AG04449 (cell line): ENCODE data around the gene RRM2.

Experiments
- CTCF ChIA-PET: fragments of 350-600 bp; formaldehyde crosslinking; extraction: SDS; loops from one replicate; lab custom pipeline; 2021; ENCODE audit warnings: antibody characterized with exemption; lab: Yijun Ruan, JAX
- POLR2A ChIA-PET: fragments of 400-600, 350-600 bp; formaldehyde crosslinking; extraction: SDS; loops from one replicate; lab custom pipeline; 2020; ENCODE audit warnings: antibody characterized with exemption, inconsistent platforms; lab: Yijun Ruan, JAX
- DNase-seq: peaks from one replicate; pipeline ENCODE4 v3.0.0-alpha.2; 2010; ENCODE audit warnings: low read depth, low spot score
- H3K4me3 ChIP-seq: 2 replicates; pipeline ENCODE4 v1.5.1; 2011; ENCODE audit warnings: low read depth, mild to moderate bottlenecking, control low read depth, low read length
- CTCF ChIP-seq: IDR thresholded peaks from one replicate; pipeline ENCODE4 v1.5.1; 2011; ENCODE audit warnings: mild to moderate bottlenecking, moderate library complexity, low read length, control low read depth, inconsistent platforms; ENCODE audit not compliant: insufficient read depth; ENCODE audit errors: missing control alignments

RRM2 gene

GRCh38 chr2:10160203-10160955, 37.8 kb downstream of the RRM2 start:
- CTCF ChIA-PET: interaction anchor here (0.9 to 3.1 kb wide), 4 partner anchors 18 to 249 kb away, joined by 3 to 15 read pairs (median 6); no protein-coding TSS in a partner anchor
- POLR2A ChIA-PET: no interaction called here
- H3K4me3 ChIP-seq: no peak overlapping the region
- no peak for DNase-seq
- no peak for TF ChIP-seq CTCF

DNA sequence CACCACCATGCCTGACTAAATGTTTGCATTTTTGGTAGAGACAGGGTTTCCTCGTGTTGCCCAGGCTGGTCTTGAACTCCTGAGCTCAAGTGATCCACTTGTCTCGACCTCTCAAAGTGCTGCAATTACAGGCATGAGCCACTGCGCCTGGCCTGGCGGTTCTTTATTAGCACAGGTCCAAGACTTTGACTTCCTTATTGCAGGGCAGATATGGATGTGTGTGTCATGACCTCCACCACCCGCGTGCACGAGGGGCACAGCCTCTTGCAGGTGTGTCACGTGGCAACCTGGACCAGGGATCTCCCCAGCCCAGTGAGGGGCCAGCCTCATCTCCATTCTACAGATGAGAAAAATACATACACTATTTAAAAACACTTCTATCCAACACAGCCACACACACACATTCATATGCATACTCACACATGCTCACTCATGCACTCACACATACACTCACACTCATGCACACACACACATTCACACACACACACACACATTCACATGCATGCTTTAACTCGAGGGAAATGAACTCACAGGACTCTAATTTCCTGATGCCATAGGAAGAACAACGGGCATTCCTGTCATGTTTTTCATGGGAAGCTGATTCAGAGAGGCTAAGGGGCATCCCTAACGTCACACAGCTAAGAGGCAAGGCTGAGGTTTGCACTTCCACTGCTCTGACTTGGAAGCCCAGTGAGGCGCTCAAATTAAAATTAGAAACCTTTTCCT, 38.8 kb downstream of the RRM2 start:
- DNase-seq: no peak
- TF ChIP-seq CTCF: no peak
- ChIA-PET POLR2A (no interaction called here), CTCF (interaction anchor here (0.9 kb wide), 1 partner anchor 19 kb away, joined by 4 read pairs; no protein-coding TSS in a partner anchor)
- H3K4me3 ChIP-seq: no peak overlapping the region

DNA sequence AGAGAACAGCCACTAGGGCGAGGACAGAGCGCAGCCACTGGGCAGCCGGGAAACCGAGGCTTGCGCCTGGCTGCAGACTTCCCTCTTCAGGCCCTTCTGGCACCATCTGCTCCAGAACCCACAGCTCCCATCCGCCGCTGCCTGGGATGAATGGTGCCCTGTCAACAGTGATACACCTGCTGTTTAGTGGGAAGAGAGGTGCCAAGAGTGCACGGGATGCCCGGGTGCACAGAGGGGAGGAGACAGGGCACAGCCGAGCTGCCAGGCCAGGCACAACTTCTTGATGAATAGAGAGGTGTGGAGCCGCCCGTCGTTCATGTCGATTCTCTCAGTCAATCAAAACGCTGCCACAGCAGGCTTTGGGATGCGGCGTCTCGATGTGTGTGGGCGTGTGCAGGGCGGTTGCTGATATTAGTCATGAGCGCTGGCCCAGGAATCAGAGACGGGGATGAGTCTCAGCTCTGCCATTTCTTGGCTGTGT, 39.5 kb downstream of the RRM2 start:
- H3K4me3 ChIP-seq: no peak overlapping the region
- no peak for TF ChIP-seq CTCF
- DNase-seq: no peak
- ChIA-PET POLR2A (no interaction called here), CTCF (interaction anchor here (1.7 to 2.2 kb wide), 2 partner anchors 246 to 273 kb away, joined by 6 to 8 read pairs; no protein-coding TSS in a partner anchor)

DNA sequence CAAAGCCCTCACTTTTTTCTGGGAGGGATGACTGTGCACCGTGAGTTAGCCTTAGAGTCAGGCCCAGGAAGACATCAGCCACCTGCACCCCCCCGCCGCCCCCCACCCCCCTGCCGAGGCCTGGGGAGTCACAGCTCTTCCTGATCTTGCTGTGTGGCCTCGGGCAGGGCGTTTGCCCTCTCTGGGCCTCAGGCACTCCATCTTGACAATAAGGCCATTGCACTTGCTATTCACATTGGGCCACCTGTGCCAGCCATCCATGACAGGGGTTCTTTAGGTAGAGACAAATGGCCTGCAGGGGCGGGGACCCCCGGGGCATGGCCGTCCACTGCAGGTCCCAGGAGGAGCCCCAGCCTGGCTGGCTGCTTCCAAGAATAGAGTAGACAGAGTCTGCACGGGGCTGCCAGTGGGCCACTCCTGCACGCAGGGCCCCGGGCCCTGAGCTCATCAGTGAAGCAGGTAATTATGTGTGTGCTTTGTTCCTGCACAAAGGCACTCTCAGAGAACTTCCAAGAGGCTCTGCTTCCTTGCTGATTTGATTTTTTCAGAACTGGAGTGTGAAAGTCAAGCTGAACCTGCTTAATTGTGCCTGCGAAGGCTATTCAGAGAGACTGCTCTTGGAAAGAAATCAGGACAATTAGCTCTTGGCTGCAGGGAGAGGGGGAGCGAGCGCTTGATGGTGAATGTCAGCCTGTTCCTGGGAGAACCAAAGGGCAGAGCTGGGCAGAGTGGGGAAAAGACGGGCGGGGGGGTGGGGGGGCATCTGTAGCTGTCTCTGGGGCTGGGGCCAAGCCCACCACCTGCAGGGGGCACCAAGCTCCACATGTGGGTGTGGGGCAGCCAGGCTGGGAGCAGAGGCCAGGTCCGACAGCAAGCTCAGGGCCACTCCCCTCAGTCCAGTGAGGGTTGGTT, 40.3 kb downstream of the RRM2 start:
- no peak overlapping the region for H3K4me3 ChIP-seq
- DNase-seq: no peak
- ChIA-PET CTCF (interaction anchor here (0.8 to 2.2 kb wide), 5 partner anchors 25 to 272 kb away, joined by 3 to 8 read pairs (median 3); no protein-coding TSS in a partner anchor), POLR2A (no interaction called here)
- TF ChIP-seq CTCF: peak; percentile 10

- H3K4me3 ChIP-seq: no peak overlapping the region
- DNase-seq: no peak
- POLR2A ChIA-PET: no interaction called here
- CTCF ChIA-PET: interaction anchor here (0.8 to 2.2 kb wide), 5 partner anchors 24 to 272 kb away, joined by 3 to 8 read pairs (median 3); no protein-coding TSS in a partner anchor
- TF ChIP-seq CTCF: no peak
Observed at GRCh38 chr2:10163498-10164486, 41.3 kb downstream of the RRM2 start.
